OCI-LY1 (cell line): ENCODE measurements around the gene HOXA3.

Experiments
- CTCF ChIP-seq: fragments of 200-600 bp; sonication (generic), shearing (Covaris generic); IDR thresholded peaks from 2 replicates; pipeline ENCODE4 v1.5.1; 2017; ENCODE audit warnings: mild to moderate bottlenecking, antibody characterized with exemption, low read length, moderate library complexity, mixed read lengths
- EZH2 ChIP-seq: fragments of 200-600 bp; sonication (generic), shearing (Covaris generic); IDR thresholded peaks from 2 replicates; pipeline ENCODE4 v1.8.0; 2017; ENCODE audit warnings: borderline replicate concordance, mixed run types, mild to moderate bottlenecking, antibody characterized with exemption, low read length, moderate library complexity, mixed read lengths

DNA sequence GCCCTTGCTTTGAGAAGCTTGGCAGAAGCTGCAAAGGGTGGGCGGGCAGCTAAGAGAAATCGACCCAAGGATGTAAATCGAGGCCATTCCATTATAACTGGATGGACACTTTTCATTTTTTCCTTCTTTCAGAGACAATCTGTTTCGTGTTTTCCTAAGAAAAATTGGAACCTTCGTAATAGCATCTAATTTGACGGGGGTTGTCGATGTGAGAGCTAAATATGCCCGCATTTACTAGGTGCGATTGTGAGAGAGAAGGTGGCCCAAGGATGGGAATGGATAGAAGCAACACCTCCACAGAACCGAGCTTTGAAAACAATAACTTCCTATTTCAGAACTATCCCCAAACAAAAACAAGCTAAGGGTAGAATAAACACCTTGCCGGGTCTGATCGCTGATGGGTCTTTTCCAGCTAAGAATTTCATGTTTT lies 21.0 kb downstream of the HOXA3 start:
- no peak for TF ChIP-seq CTCF
- no peak for TF ChIP-seq EZH2
